GM21367 (cell line): ENCODE results near the gene MATK.

Experiments used
- ATAC-seq: cut with Tn5 transposase; IDR thresholded peaks from one replicate; pipeline ENCODE4 v1.9.1; 2021; ENCODE audit not compliant: unreplicated experiment

MATK gene

GRCh38 chr19:3790941-3791340 is 4.8 kb upstream of the MATK start:
- no peak for ATAC-seq

GRCh38 chr19:3790209-3790734 is 4.1 kb upstream of the MATK start:
- no peak for ATAC-seq

GRCh38 chr19:3788996-3789778 is 3.0 kb upstream of the MATK start:
- ATAC-seq: no peak

- no peak for ATAC-seq
Observed at GRCh38 chr19:3785451-3785937, 687 bp downstream of the MATK start.

GRCh38 chr19:3784607-3785450 is 1.4 kb downstream of the MATK start:
- ATAC-seq: no peak

DNA sequence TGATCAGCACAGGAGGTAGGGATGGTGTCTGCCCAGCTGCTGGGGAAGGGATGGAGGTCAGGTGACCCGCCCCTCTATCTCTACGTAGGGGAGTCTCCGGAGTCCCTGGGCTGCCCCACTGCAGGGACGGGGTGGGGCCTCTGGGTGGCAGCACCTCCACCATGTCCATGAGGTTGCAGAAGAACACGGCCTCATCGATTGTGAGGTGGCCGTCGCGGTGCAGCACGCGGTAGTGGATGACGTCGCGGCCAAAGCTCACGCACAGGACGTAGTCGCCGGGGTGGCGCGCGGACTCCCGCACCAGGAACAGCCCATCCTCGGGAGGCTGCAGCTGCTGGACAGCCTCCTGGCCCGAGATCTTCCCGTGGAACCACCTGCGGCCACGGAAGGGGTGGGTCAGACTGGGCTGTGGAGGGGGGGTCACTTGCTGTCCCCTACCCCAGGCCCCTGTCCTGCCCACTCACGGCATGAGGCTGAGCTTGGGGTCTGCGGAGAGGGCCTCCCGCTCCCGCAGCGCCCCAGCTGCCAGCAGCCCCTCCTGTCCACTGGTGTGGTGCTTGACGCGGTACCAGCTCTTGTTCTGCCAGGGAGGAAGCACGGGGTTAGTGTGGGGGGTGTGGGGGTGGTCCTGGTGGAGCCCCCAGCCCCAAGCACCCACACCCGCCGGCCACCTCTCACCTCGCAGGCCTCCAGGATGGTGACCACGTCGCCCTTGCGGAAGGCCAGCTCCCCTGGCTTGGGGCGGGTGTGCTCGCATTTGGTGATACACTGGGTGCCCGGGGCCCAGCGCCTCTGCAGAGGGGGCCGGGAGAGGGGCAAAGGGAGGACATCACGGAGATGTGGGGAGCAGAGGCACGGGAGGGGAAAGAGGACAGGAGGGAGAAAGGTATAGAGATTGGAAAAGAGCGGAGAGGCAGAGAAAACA is 2.3 kb downstream of the MATK start:
- no peak for ATAC-seq

- ATAC-seq: no peak
Observed at GRCh38 chr19:3782903-3783302, 3.3 kb downstream of the MATK start.

GRCh38 chr19:3782330-3782729 is 3.9 kb downstream of the MATK start:
- ATAC-seq: no peak

GRCh38 chr19:3781603-3782002 is 4.6 kb downstream of the MATK start:
- ATAC-seq: no peak

- no peak for ATAC-seq
Observed at GRCh38 chr19:3780786-3781304, 5.3 kb downstream of the MATK start.

DNA sequence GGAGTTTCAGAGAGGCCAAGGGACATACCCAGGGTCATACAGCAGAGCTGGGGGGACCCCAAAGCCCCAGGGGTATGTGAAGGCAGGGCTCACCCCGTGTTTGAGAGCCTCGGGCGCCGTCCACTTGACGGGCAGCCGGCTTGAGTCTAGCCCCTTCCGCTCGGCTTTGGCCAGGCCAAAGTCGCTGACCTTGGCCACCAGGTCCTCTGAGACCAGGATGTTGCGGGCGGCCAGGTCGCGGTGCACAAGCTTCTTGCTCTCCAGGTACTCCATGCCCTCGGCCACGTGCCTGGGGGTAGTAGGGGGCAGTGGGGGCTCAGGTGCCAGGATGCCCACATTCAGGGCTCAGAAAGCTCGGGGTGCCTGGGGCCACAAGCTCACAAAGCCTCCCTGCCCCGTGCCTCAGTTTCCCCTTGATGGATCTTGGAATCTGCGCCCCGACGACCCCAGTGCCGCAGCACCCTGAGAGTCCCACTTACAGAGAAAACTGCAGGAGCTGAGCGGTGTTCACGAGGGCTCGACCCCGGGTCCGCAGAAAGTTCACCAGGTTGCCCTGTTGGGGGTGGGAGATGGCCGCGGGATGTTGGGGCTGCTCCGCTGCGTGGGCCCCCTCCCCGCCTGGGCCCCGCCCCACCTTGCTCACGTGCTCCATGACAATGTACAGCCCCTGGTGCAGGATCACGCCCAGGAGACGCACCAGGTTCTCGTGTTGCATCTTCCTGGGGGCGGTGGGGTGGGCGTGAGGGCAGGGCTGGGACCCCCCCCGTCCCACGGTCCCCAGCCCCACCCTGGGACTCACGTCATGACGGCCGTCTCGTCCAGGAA is 7.1 kb downstream of the MATK start:
- no peak for ATAC-seq

DNA sequence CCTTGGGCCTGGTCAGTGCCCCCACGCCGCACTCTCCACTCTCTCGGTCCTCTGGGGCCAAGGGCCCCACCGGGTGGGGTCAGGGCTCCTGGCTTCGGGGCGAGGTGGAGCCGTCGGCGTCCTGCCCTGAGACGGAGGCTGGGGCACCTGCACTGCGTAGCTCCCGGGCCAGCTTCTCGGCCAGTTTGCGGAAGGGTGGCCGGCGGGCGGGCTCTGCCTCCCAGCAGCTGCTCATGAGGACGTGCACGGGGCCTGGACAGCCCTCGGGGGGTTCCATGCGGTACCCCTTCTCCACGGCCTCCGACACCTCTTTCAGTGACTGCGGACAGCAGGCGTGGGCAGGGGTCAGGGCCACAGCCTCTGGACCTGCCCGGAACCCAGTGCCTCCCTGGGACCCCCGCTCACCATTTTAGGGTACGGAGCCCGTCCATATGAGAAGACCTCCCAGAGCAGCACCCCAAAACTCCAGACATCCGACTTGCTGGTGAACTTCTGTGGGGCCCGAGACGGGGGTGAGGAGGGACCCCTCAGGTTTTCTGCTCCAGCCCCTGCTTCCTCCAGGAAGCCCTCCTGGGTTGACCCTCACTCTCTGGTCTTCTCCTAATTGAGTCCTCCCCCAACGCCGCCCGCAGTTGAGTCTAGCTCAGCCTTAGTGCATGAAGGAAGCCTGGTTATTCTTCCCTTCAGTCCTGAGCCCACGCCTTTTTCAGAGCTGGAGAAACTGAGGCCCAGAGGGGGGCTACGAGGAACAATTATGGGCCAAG is 7.9 kb downstream of the MATK start:
- ATAC-seq: no peak

DNA sequence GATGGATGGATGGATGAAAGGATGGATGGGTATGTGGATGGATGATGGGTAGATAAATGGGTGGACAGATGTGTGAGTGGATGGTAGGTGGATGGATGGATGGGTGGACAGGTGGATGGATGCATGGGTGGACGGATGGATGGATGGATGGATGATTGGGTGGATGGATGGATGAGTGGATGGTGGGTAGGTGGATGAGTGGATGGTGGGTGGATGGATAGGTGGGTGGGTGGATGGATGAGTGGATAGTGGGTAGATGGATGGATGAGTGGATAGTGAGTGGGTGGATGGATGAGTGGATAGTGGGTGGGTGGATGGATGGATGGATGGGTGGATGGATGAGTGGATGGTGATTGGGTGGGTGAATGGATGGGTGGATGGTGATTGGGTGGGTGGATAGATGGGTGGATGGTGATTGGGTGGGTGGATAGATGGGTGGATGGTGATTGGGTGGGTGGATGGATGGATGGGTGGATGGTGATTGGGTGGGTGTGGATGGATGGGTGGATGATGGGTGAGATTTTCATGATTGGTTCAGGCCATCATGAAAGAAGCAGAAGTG is 9.6 kb downstream of the MATK start:
- ATAC-seq: no peak

- no peak for ATAC-seq
Observed at GRCh38 chr19:3775831-3776230, 10.3 kb downstream of the MATK start.

DNA sequence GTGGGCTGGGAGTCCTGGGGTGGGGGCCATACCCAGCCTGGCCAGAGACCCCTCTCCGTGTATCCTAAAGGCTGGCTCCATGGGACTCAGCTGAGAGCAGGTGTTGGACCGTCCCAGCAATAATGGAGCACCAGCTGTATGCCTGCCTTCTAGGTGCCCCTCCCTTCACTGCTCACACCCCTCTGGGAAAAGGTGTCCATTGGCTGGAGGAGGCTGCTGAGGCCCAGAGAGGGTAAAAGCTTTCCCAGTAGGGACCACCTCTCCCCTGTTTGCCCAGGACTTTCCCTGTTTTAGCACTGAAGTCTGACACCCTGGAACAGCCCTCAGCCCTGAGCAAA is 10.8 kb downstream of the MATK start:
- ATAC-seq: no peak

- ATAC-seq: no peak
Observed at GRCh38 chr19:3774621-3775373, 11.4 kb downstream of the MATK start.

DNA sequence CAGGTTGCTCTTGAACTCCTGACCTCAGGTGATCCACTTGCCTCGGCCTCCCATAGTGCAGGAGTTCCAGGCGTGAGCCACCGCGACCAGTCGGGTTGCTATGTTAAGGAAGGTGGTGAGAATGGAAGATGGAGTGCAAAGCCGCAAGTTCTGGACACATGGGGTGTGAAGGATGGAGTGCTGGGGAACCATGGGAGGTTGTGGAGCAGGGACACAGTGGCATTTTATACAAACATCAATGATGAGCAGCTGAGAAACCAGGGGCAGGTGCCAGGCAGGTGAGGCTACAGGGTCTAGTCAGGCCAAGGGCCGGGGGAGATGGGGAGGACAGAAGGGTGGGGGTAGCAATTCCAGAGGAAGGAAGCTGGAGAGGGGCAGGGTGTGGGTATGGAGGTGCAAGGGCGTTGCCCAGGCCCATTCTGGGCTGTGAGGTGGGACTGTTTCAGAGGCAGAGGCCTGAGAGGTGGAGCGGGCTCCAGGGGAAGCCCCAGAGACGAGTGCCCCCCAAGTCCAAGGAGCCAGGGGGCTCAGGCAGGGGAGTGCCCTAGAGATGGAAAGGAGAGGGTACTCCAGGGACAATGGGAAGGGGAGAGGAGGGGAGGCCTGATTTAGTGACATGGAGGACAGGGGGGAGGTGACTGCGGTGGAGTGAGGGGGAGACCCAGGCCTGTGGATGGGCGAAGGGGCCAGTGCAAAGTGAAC is 12.2 kb downstream of the MATK start:
- ATAC-seq: no peak
